GM19395 (cell line): ENCODE measurements around the gene MNDA.
"Not testable (repeated sequence)": the region's sequence is repeated elsewhere in the genome, so short reads cannot be mapped to it uniquely, and the experiment has no call there.

Experiments used
- ATAC-seq: cut with Tn5 transposase; IDR thresholded peaks from one replicate; pipeline ENCODE4 v1.9.1; 2021; ENCODE audit warnings: mild to moderate bottlenecking, moderate library complexity; ENCODE audit not compliant: unreplicated experiment

The MNDA gene

GRCh38 chr1:158836038-158836437 is 4.9 kb downstream of the MNDA start:
- no peak for ATAC-seq

GRCh38 chr1:158838660-158839059 is 7.5 kb downstream of the MNDA start:
- no peak for ATAC-seq

- ATAC-seq, result no peak
These were observed 8.4 kb downstream of the MNDA start for GRCh38 chr1:158839566-158839965.

GRCh38 chr1:158840236-158840635 is 9.1 kb downstream of the MNDA start:
- ATAC-seq, result no peak

- no peak for ATAC-seq
These were observed 33.4 kb downstream of the MNDA start for GRCh38 chr1:158864595-158864994.

- ATAC-seq, result not testable (repeated sequence)
These were observed 39.3 kb downstream of the MNDA start for GRCh38 chr1:158870438-158870837.

- ATAC-seq, result no peak
These were observed 42.0 kb downstream of the MNDA start for GRCh38 chr1:158873141-158873540.

GRCh38 chr1:158893654-158894053 is 62.5 kb downstream of the MNDA start:
- ATAC-seq, result no peak

GRCh38 chr1:158898722-158899121 is 67.6 kb downstream of the MNDA start:
- no peak for ATAC-seq
